NCI-H774 (cell line): ENCODE measurements around the gene TMEFF2.
"Not testable (repeated sequence)": the region's sequence is repeated elsewhere in the genome, so short reads cannot be mapped to it uniquely, and the experiment has no call there.

Experiments
- DNase-seq: peaks from one replicate; lab custom pipeline; 2025; lab: John Stamatoyannopoulos, UW

TMEFF2 gene

DNA sequence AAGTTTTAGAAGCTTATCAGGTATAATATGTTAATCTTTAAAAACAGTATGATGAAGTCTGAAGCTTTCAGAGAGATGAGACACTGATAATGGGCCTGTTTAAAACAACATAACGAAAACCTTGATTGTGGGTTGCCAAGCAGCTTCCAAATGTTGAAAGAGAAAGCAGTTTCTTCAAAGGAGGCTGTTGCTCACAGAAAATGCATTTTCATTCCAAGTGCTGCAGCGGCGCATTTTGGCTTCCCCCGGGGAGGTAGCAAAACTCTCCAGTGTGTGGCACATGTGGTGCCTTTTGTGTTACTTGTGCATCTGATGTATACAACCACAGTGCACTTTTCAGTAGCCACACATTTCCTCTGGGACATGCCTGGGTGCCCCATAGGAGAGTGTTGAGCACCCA, 66.1 kb downstream of the TMEFF2 start:
- DNase-seq: no peak

DNA sequence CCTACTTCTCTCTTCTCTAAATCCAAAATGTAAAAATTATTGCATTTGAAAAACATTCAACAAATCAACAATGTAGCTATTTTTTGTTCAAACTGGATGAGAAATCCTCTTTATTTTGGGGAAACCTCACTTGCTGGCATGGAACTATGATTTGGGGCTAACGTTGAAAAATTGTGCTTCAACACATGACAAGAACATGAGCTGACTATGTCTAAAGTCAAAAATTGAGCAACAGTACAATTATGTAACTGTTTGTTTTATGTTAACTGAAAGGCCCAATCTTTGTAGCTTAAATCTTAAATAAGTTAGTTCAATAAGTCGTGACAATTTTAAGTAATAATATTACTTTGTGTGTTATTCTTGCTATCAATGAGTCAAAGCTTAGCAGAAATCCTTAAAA, 67.3 kb downstream of the TMEFF2 start:
- no peak for DNase-seq

DNA sequence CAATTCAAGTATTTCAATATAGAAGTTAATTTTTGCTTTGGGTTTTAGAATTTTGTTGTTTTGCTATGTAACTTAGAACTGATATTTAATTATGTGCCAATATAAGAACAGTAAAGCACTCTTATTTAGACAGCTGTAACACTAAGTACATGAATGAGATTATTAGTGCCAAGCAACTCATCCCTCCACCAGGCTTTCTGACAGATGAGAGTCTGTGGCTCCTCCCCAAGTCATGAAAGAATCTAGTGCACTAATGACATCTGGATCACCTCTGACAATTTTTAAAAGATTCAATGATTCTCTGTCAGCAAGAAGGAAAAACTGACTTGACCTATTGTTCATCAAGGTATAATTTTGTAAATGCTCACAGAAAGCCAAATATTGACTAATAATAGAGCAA, 67.8 kb downstream of the TMEFF2 start:
- no peak for DNase-seq

DNA sequence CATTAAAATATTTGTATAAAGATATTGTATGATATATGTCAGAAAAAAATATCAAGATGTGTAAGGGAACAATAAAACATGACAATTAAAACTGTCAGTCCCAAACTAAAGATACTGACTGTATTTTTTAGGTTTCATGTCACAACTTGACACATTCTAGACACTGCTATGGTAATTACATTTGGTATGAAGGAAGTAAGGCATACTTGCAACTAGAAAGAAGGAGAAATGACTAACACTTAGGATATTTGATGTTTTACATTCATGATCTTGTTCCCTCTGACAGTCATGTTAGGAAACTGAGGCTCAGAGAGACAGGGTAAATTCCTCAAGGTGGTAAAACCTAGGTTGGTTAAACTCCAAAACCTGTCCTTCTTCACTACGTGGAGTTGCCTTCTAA, 68.3 kb downstream of the TMEFF2 start:
- no peak for DNase-seq

DNA sequence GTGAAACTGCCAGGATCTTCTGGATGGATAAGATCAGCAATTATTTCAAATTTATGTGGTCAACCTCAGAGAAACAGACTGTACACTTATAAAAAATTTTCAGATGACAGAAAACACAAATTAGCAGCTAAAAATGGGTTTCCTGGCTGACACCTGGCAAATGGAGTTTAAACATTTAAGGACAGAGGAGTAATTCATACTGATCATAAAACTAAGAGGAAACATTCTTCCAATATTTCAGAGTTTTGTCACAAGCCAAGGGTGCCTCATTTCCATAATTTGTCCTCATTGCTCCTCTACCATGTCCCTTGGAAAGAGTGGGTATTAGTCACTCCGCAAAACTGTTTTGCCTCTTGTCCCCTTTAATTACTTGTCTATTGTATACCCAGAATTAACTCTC, 70.2 kb downstream of the TMEFF2 start:
- no peak for DNase-seq

DNA sequence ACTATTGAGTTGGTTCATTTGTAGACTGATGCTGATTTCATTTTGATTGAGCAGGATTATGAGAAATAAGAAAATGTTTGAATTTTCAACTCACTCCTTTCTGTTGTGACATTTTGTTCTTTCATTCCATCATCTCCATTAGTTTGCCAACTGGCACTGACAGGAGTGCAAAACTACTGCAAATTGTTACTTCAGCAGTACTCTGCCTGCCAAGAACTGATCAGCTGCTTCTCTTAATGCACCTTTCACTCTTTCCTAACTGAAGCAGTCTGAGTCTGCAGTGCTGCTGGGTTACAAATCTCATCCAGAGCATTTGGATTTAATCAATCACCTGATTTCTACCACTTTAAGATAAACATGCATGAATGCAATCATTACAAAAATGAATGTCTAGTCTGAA, 70.9 kb downstream of the TMEFF2 start:
- no peak for DNase-seq

DNA sequence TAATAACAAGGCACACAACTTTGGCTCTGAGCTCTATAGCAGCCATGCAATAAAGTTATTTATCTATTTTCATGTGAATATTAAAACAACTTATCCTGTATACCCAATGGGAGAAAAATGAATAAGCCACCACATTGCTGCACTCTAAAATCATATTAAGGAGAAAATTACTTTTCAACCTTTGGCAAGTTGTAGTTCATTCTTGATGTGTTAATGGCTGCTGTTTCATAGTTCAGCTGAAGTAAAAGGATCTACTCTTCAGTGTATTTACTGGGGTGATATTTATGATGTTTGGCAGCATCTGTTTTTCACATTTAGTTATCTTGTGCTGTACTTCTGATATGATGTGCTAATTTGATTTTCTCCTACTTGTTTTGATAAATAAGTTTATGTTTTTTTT, 71.8 kb downstream of the TMEFF2 start:
- no peak for DNase-seq

DNA sequence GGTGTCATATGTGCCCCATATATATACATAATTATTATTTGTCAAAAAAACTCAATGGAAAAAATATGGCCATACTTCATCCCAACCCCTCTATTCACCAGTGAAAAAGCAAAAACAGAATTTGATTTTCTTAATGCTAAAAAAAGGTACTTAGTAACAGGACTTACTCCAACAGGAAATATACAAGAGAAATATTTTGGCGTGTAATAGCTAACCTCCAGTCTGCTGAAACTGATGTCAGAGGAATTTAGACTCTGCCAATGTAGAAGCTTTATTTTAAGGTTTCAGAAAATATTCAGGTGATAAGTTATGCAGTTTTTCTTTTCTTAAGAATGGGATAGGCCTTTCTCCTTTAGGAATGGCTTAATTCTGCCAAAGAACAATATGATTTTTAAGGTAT, 72.6 kb downstream of the TMEFF2 start:
- no peak for DNase-seq

DNA sequence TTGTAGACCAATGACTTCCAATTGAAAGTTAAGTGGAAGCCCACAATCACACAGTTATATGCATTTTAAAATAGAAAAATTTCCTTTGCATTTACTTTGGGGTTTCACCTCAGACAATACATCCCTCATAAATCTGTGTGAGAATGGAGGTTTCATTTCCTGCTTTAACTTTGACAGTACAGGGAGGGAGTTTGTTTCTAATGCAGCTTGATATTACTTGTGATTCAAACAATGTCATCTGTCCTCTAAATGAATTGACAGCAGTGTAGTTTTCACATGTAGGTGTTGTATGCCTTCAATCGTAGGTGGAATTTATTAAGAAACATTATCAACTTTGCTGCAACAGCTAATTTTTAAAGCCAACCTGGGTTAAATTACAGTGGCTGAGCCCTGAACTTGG, 75.2 kb downstream of the TMEFF2 start:
- DNase-seq: no peak

DNA sequence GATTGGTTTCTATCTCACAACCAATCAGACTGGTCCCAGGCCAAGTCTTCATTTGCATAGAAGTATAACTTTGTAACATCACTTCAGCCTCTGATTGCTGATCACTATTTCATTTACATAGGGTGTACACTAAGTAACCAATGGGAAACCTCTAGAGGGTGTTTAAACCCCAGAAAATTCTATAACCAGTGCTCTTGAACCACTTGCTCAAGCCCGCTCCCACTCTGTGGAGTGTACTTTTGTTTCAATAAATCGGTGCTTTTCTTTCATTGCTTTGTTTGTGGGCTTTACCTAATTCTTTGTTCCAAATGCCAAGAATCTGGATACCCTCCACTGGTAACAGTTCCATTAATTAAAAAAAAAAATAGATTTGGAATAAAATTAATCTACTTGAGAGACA, 77.0 kb downstream of the TMEFF2 start:
- DNase-seq: no peak

DNA sequence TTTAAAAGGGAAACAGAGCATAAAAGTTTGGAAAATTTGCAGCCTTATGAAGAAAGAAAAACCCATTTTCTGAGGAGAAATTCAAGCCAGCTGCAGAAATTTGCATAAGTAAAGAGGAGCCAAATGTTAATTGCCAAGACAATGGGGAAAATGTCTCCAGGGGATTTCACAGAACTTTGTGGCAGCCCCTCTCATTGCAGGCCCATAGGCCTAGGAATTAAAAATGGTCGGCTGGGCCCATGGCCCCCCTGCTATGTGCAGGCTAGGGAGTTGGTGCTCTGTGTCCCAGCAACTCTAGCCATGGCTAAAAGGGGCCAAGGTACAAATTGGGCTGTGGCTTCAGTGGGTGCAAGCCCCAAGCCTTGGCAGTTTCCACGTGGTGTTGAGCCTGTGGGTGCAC, 83.2 kb downstream of the TMEFF2 start:
- DNase-seq: not testable (repeated sequence)

DNA sequence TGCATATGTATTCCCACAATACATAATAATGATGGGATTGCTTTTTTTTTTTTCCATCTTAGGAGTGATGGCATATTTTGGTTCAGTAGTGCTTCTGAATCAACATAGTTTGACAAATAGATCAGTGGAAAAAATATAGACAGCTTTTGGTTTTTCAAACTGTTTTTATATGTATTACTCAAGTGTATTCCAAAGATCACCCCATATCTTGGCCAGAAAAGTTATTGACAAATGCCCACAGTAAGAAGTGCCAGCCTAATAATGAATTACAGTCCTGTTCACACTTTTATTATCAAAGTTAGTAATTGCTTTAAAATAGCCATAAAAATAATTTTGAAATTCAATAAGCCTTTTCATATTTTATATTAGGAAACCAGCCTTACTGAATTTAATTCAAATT, 95.0 kb downstream of the TMEFF2 start:
- DNase-seq: no peak

DNA sequence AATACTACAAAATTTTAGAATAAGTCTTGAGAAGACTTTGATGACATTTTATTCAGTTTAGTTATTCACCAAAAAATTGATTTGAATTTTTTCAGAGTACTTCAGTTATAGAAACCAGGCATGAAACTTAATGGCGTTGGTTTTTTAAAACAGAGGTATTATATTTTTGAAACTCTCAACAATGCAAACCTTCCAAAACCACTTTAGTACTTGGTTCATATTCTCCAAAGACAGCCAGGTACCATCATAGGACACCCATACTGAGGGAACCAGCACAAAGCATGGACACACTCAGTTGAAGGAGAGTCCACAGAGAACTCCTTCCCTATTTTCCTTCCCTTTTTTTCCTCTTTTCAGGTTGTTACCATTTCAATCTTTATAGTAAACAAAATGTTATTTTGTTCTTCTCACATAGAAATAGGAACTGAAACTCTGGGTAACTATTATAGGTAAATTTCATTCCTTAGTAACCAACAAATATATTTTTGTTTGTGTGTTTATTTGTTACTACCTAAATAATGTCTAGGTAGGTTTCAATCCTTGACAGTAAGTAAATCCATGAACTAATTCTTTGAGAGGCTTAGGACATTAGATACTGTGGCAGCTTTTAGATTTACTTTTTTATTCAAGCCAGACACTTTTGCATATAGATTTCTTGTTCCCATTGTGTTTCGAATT, 95.8 kb downstream of the TMEFF2 start:
- no peak for DNase-seq

DNA sequence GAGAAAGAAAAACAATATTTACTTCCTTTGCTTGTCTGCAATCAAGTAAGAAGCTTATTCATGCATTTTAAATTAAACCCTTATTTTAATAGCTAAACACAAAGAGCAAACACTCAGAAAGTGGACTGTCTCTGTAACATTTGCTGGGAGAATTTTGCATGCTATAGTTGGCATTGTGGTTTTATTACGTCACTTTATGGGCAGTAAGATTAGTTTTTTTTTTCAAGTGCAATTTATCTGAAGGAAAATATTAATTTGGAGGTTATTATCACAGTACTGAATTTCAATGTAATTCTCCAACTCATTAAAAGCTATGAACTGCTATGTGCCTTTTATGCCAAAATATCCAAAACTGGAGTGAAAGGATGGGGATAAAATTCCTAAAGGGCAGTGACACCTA, 103.3 kb downstream of the TMEFF2 start:
- DNase-seq: no peak

DNA sequence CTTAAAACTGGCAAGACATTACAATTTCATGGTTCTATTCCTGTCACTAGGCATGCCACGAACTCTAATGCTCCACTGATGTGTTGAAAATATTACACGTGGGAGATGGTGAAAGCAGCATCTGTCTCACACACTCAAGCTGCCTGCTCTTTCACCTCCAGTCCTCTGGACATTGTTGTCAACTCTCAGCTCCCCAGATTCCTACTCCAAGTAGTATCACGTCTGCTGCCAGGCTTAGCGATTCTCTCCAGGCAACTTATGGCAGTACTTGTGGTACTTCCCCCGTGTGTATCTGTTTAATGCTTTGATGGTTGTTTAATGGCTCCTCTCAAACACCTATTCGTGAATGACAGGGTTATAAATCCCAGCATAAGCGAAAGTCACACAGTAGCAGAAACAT, 103.8 kb downstream of the TMEFF2 start:
- no peak for DNase-seq

DNA sequence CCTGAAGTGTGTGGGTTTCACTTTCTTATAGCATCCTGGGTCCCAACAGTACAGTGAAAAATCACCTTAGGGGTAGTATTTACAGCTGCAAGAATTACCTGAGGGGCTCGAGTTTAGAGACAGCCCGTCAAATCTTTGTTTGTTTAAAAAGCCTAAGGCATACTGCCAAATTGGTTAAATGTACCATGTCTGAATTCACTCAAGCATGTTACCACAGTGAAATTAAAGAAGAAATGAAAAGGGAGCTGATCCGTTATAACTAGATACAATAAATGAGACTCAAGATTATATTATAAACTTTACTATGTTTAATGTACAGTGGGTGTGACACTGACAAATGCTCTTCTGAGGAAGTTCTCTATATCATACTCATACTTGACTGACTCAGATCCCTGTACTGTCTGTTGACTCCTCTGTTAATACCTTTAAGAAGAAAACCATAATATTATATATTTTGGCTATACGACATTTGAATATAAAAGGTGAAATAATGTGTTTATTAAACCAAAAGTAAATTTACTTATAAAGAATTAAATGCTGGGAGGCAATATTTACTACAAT, 107.3 kb downstream of the TMEFF2 start:
- no peak for DNase-seq

DNA sequence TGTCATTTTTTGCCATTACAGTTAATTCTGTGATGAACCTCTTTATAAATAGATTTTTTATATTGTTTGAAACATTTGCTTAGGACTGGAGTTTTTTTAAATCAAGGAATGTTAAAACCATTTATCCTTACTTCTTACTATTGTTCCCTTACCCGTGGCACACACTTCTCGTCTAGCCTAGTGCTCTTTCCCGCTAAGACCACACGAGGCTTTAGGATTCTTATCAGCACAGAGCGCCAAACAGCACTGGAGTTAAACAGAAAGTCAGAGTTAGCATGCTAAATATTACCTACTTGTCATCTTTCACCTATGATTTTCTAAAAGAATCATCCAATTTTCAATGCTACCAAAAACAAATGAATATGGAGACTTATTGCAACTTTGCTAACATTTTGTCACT, 112.6 kb downstream of the TMEFF2 start:
- DNase-seq: no peak

DNA sequence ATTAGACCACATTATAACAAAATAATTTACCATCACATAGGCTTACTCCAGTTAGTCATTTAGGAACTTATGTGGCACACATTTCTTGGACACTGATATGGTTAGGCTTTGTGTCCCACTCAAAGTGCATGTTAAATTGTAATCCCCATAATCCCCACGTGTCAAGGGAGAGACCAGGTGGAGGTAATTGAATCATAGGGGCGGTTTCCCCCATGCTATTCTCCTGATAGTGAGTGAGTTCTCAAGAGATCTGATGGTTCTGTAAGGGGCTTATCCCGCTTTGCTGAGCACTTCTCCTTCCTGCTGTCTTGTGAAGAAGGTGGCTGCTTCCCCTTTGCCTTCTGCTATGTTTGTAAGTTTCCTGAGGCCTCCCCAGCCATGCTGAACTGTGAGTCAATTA, 114.6 kb downstream of the TMEFF2 start:
- DNase-seq: not testable (repeated sequence)

DNA sequence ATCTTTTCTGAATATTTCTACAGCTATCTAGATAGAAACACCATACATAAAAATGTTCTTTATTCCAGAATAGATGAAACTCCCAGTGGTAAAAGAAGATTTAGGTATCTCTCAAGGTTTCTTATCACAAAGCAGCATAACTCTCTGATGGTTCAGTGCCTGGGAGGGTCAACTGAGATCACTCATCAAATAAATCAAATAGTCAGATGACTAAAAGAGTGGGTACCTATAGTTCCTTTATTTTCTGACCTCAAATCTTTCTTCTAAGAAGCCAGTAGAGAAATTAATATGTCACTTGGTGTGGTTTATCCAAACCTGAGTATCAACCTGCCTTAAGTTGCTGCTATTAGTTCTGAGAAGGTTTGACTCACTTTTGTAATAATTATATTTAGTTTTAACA, 120.9 kb downstream of the TMEFF2 start:
- DNase-seq: no peak

DNA sequence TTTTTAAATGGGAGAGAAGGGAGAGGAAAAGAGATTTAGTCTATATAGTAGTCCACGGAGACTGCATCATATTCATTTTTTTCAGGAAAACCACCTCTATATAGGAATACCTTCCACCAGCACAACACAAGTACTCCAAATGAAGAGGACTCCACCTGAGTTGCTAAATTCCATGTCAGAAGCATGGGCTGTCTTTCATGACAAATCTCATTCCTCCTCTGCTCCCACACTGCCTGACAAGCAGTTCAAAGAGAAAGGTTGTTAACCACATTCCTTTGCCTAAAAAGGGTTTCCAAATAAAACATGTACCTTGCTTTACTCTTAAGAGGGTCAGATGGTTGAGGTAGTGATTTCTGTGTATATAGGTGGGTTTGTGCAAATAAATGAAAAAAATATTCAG, 122.0 kb downstream of the TMEFF2 start:
- DNase-seq: no peak

DNA sequence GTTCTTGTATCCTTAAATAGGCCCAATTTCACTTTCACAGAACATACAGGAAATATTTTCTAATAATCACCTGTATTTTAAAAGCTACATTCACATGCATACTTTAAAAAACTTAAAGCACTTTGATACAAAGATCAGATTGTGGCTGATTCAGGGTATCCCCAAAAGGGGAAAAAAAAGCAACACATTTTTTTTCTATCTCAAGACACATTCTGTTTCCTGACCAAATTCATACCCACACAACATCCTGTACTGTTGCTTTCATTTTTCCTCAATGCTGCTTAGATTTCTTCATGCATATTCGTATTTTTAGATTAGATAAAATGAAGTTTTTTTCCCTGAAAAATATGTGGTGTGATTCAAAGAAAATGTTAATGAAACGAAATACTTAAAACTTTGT, 122.5 kb downstream of the TMEFF2 start:
- no peak for DNase-seq

DNA sequence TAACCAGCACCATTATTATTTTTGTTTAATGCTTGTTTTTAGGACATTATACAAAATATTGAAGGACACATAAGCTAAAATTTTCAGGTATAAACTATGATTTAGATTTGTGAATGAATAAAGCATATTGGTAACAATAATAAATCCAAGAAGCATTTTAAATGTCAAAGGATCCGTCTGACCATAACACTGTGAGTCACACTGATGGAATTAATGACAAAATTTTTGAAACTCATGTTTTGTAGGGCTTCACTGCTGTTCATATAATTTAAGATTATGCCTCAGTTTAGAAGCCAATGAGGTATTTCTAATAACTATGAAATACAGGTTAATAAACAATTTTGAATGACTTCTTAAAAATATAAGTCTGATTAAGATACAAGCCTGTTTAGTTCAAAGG, 124.6 kb downstream of the TMEFF2 start:
- no peak for DNase-seq

DNA sequence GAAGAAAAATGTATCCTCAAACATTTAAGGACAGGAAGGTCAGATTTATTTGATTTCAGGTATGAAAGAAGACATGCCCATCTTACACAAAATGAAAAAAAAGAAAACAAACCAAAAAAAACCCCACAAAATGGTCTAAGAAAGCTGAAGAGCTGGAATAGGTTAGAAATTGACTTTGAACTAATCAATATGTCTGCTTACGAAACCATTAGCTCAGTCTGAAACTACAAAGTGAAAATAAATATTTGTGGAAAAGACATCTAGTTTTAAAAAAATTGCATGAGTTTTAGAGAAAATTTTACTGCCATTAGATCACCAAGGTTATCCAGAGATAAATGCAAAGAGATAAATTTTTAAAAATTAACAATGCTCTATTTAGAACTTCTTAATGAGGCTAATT, 125.3 kb downstream of the TMEFF2 start:
- no peak for DNase-seq

DNA sequence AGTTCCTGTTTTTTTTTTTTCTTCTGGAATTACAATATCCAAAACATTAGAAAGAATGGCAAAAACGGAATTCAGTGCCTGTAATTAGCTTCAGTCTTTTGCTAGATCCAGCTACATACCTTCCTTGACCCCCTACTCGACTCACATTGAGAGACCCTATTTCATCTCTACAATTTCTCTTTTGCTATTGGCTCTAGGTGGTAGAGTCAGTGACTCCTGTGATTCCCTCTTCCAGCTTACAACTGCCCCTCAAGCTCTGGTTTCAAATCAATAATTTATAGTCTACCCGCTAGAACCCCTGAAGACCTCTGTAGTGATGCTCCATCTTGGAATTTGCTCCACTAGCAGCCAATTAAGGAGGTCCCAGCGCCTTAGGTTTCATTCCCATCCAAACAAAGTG, 125.8 kb downstream of the TMEFF2 start:
- DNase-seq: no peak
